Stomach (tissue), 9 donors: ENCODE results near the gene TBPL1. TPM values are rescaled to one million over a fixed set of nuclear protein-coding genes. Genes with fewer than 3 reads are reported as not detected.

Source experiments
- DNase-seq, 2 donors: peaks; one replicate each; pipeline versions ENCODE4 v3.0.0 to v3.0.0-alpha.2; 2013 to 2019
- H3K27ac ChIP-seq, 5 donors: fragments of 200-600 bp in 4 of 5; sonication (generic) in 4 of 5; one replicate each; pipeline ENCODE4 v1.5.1; 2013 to 2019; ENCODE audit warnings: mild to moderate bottlenecking in 1 of 5, moderate library complexity in 1 of 5
- H3K27me3 ChIP-seq, 3 donors: fragments of 200-600 bp; sonication (generic); one replicate each; pipeline ENCODE4 v1.5.1; 2017 to 2019; ENCODE audit warnings: mixed run types in 1 of 3
- H3K36me3 ChIP-seq, 4 donors: fragments of 200-600 bp; sonication (generic); 1 replicate in 3 of 4; 2 replicates in 1 of 4; pipeline ENCODE4 v1.5.1; 2016 to 2019
- H3K4me1 ChIP-seq, 4 donors: fragments of 200-600 bp; sonication (generic); one replicate each; pipeline ENCODE4 v1.5.1; 2016 to 2019
- H3K4me3 ChIP-seq, 4 donors: fragments of 200-600 bp; sonication (generic) in 3 of 4; one replicate each; pipeline ENCODE4 v1.5.1; 2016 to 2019; ENCODE audit warnings: mild to moderate bottlenecking in 1 of 4
- H3K9me3 ChIP-seq, 4 donors: fragments of 200-600 bp; sonication (generic); one replicate each; pipeline ENCODE4 v1.5.1; 2016 to 2019
- EP300 ChIP-seq: sonication (generic); formaldehyde crosslinking; IDR thresholded peaks from one replicate; pipeline ENCODE4 v1.6.1; 2017; ENCODE audit warnings: antibody characterized with exemption
- POLR2A ChIP-seq, 4 donors: fragments of 450-650 bp; IDR thresholded peaks; one replicate each; pipeline ENCODE4 v1.6.1; 2016; ENCODE audit warnings: antibody characterized with exemption in 4 of 4, control low read depth in 2 of 4, mild to moderate bottlenecking in 1 of 4, moderate library complexity in 1 of 4
- POLR2AphosphoS5 ChIP-seq, 3 donors: sonication (generic); formaldehyde crosslinking; IDR thresholded peaks; one replicate each; pipeline ENCODE4 v1.6.1; 2016; ENCODE audit warnings: antibody characterized with exemption in 3 of 3
- WGBS, 5 donors: extraction: QIAGEN DNeasy Blood & Tissue Kit in 3 of 5; methylation state at CpG; one replicate each; pipeline versions ENCODE4 v1.1.5 to v1.1.7; 2013 to 2018; 5-methylcytosine and 5-hydroxymethylcytosine counted together
- intact Hi-C: fragments of 100-400 bp; cut with DNase I; formaldehyde crosslinking; loops from one replicate; pipeline ENCODE4 v1.15.1; 2023; ENCODE audit warnings: low total_unique reads
- polyA plus RNA-seq, 3 donors: library from polyadenylated mRNA; stranded (reverse); fragments of 200-250 nt; gene quantifications; one replicate each; pipeline ENCODE4 v1.2.3, GENCODE V29; 2013
- small RNA-seq, 4 donors: library from RNA; depleted of rRNA; stranded (forward); fragments of <200 nt; gene quantifications; one replicate each; pipeline ENCODE3, GENCODE V24; 2016
- total RNA-seq, 5 donors: library from RNA; depleted of rRNA; stranded (reverse); fragments of >200 nt; gene quantifications; one replicate each; pipeline versions ENCODE4 v1.1.0 to v1.2.3, GENCODE V29; 2014 to 2016
- TF ChIP-seq, protein P1 (sequence below), 7 experiments: fragments of 450-650 bp in 4 of 7; fragments of 200-600 bp in 3 of 7; sonication (generic) in 3 of 7; IDR thresholded peaks; one replicate each; pipeline ENCODE4 v1.5.1; 2016 to 2019; ENCODE audit warnings: antibody characterized with exemption in 7 of 7, control low read depth in 2 of 7, mild to moderate bottlenecking in 1 of 7
- donor health status: healthy with polysubstance abuse.
- donor health status: Bipolar disorder and iron deficiency.
- donor health status: healthy.

TBPL1 gene
- total and polyA plus RNA-seq, 8 donors: 0.29 to 67.7 (median 17.7) TPM

DNA sequence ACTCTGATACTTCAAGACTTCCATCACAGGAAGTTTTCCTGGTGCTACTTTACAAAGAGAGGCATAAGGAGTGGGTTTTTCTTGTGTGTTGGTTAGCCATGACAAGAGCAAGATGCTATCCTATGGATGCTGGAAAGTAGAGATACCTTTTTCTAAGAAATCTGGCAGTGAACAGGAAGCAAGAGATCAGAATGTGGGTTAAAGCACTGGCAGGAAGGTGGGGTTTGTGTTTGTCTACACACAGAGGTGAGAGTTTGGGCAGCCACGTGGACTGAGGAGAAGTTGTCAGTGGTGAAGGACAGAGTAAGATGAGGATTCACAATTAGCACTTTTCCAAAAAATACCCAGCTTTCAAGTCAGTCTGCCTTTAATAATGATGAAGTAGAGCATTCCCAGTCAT lies 81.5 kb downstream of the TBPL1 start:
- Histone ChIP-seq H3K27me3 (no peaks in the 10 kb centered on the region), H3K4me3 (no peak overlapping the region), H3K27ac (peak overlapping the region in 3 of 5 donors; percentile 49 to 70 (median 54)), H3K36me3 (no peaks in the 10 kb centered on the region), H3K9me3 (no peaks in the 10 kb centered on the region), H3K4me1 (peaks cover 3 to 37% (median 15%) of the 10 kb centered on the region in 4 donors)
- DNase-seq: no peak
- WGBS, 5 donors: 37 to 69% (median 50%) methylated on average over 1 of the region's 1 CpG
- no peak for TF ChIP-seq EP300
- no peak for TF ChIP-seq POLR2A (IDR thresholded peaks at IDR 0.05)
- TF ChIP-seq POLR2AphosphoS5 (IDR thresholded peaks at IDR 0.05): no peak
- TF ChIP-seq, protein P1, sequence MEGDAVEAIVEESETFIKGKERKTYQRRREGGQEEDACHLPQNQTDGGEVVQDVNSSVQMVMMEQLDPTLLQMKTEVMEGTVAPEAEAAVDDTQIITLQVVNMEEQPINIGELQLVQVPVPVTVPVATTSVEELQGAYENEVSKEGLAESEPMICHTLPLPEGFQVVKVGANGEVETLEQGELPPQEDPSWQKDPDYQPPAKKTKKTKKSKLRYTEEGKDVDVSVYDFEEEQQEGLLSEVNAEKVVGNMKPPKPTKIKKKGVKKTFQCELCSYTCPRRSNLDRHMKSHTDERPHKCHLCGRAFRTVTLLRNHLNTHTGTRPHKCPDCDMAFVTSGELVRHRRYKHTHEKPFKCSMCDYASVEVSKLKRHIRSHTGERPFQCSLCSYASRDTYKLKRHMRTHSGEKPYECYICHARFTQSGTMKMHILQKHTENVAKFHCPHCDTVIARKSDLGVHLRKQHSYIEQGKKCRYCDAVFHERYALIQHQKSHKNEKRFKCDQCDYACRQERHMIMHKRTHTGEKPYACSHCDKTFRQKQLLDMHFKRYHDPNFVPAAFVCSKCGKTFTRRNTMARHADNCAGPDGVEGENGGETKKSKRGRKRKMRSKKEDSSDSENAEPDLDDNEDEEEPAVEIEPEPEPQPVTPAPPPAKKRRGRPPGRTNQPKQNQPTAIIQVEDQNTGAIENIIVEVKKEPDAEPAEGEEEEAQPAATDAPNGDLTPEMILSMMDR (IDR thresholded peaks at IDR 0.05): no peak
- intact Hi-C loops: no loop called here

DNA sequence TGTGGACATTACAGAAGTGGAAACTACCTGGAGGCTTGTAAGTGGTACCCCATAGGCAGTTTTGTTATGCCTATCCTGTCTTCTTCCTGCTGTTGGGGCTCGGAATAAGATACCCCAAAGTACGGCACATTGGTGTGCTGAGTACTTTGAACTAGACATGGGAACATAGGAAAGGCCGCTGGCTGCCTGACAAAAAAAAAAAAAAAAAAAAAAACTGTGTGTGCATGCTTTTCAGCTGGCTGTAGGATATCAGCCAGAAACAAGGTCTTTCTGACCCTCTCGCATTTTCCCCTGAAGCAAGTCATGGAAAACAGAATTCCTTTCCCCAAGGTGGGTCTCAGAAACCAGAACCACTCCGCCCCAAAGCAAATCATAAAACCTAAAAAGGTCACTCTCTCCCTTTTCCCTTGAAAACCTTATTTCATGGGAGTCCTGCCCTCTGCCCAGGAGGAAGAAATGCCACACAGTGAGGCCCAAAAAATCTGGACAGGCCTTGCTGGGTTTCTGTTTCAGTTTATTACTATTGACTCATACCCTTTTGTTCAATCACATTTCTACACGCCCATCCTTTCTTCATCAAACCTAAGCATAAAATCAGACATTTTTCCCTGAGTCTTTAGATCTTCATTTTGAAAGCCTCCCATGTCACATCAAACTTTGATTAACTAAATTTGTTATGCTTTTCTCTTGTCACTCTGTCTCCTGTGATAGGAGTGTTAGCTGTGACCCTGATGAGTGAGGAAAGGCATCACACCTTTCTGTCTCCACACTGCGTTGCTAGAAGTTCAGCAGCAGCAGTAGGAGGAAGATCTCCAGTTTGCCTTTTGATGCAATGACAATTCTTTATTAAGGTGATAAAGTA lies 82.2 kb downstream of the TBPL1 start:
- TF ChIP-seq, protein P1 (IDR thresholded peaks at IDR 0.05): no peak
- TF ChIP-seq EP300: no peak
- no peak for TF ChIP-seq POLR2A (IDR thresholded peaks at IDR 0.05)
- TF ChIP-seq POLR2AphosphoS5 (IDR thresholded peaks at IDR 0.05): no peak
- Histone ChIP-seq H3K27ac (peak overlapping the region in 4 of 5 donors; percentile 49 to 70 (median 56)), H3K4me3 (no peak overlapping the region), H3K36me3 (no peaks in the 10 kb centered on the region), H3K27me3 (no peaks in the 10 kb centered on the region), H3K9me3 (no peaks in the 10 kb centered on the region), H3K4me1 (peaks cover 3 to 37% (median 15%) of the 10 kb centered on the region in 4 donors)
- DNase-seq: peak in 1 of 2 donors; percentile 26
- intact Hi-C loops: no loop called here
- 35 to 64% (median 52%) methylated on average over 7 of the region's 7 CpGs for WGBS, 5 donors

DNA sequence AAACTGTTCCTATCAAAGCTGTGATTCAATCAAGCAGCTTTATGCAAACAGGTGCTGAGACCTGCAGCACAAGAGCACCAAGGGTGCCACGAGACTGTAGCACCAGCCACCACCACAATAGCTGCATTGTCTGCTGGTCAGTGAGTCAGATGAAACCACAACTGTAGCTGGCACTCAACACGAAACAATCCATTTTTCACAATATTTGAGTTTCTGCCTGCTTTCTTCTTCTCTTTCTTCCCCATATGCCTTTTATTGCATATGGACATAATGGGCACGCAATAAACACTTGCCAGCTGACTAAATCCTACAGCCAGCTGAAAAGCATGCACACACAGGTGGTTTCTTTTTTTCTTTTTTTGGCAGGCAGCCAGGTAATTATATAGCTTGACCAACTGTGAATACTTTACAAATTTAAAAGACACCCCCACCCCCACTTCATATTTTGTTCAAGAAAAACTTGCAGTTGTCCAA lies 82.8 kb downstream of the TBPL1 start:
- no peaks in the 10 kb centered on the region for H3K27me3 ChIP-seq
- peaks cover 3 to 37% (median 15%) of the 10 kb centered on the region in 4 donors for H3K4me1 ChIP-seq
- no peak overlapping the region for H3K4me3 ChIP-seq
- WGBS, 5 donors: 26 to 46% (median 32%) methylated on average over 3 of the region's 3 CpGs
- H3K36me3 ChIP-seq: no peaks in the 10 kb centered on the region
- peak overlapping the region; percentile 24 to 70 (median 54) for H3K27ac ChIP-seq
- H3K9me3 ChIP-seq: no peaks in the 10 kb centered on the region
- intact Hi-C loops: no loop called here
- TF ChIP-seq POLR2A (IDR thresholded peaks at IDR 0.05) (no peak), POLR2AphosphoS5 (IDR thresholded peaks at IDR 0.05) (peak in 1 of 3 donors; percentile 57), EP300 (no peak)
- TF ChIP-seq, protein P1 (IDR thresholded peaks at IDR 0.05): no peak
- DNase-seq: peak; percentile 40 to 78

DNA sequence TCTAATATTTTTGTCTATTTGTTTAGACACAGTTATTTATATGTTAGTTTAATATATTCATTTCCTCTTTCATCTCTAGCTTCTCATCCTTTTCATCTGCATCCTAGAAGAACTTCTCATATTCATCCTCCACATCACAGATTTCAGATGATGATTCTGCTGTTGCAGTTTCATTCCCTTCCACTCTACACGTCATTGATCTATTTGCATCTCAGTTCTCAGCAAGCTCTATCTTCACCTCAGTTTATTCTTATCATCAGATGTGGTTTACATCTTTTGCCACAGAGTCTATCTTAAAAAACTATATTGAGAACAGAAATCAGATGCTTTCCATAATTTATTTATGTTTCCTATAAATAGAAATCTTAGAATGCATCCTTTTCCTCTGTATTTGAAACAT lies 86.1 kb downstream of the TBPL1 start:
- H3K4me1 ChIP-seq: peaks cover 3 to 23% (median 12%) of the 10 kb centered on the region in 4 donors
- no peaks in the 10 kb centered on the region for H3K36me3 ChIP-seq
- intact Hi-C loops: no loop called here
- no peak overlapping the region for H3K4me3 ChIP-seq
- TF ChIP-seq POLR2AphosphoS5 (IDR thresholded peaks at IDR 0.05): no peak
- TF ChIP-seq POLR2A (IDR thresholded peaks at IDR 0.05): no peak
- no peak for TF ChIP-seq EP300
- TF ChIP-seq, protein P1 (IDR thresholded peaks at IDR 0.05): no peak
- no peaks in the 10 kb centered on the region for H3K27me3 ChIP-seq
- H3K9me3 ChIP-seq: no peaks in the 10 kb centered on the region
- DNase-seq: no peak
- no peak overlapping the region for H3K27ac ChIP-seq
- 59 to 71% (median 63%) methylated on average over 1 of the region's 1 CpG for WGBS, 5 donors

Small RNAs within 50 kb of the gene (small RNA-seq; reads per million reads assigned to genes)
- 0 reads per million in 4 donors for gene AL449363.1

Other genes starting within 250 kb of the TBPL1 start
- gene TCF21, start 64.1 kb upstream of the TBPL1 start, total RNA-seq: 10 to 100 TPM; 10.6 to 26.6 (median 15.6) TPM
- gene TCF21, start 64.1 kb upstream of the TBPL1 start, polyA plus RNA-seq: 10 to 100 TPM in 2 of 3 donors, 1 to 10 TPM in 1; 3.2 to 43.0 (median 31.8) TPM
- 10 to 100 TPM in 2 of 5 donors, 1 to 10 TPM in 2, not detected in 1; 6.8 to 23.7 (median 10.0) TPM for gene SLC2A12, start 99.4 kb downstream of the TBPL1 start, total RNA-seq
- 1 to 10 TPM; 1.5 to 3.7 (median 3.1) TPM for gene SLC2A12, start 99.4 kb downstream of the TBPL1 start, polyA plus RNA-seq